ENCODE data around the gene PPFIA3.
"Not testable (repeated sequence)": the region's sequence is repeated elsewhere in the genome, so short reads cannot be mapped to it uniquely, and the experiment has no call there.

Gene PPFIA3

DNA sequence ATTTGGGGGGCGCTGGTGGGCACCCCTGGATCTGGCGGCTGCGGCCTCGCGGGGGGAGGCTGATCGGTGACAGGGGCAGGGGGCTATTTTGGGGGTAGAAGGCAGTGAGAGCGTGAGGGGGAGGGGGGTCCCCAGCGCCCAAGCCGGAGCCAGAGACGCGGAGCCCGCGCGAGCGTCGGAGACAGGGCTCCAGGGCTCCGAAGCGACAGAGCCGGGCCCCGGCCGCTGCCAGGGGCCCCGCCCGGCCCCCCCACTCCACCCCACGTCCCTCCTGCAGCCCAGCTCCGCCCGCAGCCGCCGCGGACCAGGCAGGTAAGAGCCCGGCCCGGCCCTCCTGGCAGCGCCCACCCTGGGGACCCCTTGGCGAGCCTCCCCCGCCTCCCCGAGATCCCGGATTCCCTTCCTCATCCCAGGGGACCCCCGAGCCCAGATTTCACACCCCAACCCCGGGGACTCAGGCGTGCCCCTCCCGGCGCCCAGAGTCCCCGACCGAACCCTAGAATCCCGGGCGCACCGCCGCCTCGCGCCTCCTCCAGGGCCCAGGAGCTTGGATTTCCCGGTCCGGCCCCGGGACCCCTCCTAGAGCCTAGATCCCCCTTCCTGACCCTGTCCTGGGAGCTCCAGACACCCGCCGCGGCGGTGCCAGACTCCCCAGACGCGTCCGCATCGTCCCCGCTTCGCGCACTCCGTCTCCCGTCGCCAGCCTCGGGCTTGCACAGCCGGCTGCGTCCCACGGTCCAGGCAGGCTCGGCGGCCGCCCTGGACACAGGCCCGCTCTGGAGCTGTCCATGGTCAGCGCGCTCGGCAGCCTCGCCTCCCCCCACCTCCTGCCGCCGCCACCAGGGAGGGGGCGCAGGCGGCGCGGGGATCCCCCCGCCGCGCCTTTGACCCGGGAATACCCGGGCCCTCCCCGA is at the start of gene PPFIA3:
Gene PPFIA3, plus strand, starts transcription at position 134 of the 914 bp plus-strand sequence. CDS start 8,330 bp downstream, outside the sequence.
- in situ Hi-C loops (cut with MboI; ENCODE audit: low pct_unique_long_range_greater_than_20kb, low sequenced_read_pairs, unreplicated experiment), result no loop called here
- DNase-seq (ENCODE audit: low spot score), result peak; percentile 56
- TF ChIP-seq, protein P1, sequence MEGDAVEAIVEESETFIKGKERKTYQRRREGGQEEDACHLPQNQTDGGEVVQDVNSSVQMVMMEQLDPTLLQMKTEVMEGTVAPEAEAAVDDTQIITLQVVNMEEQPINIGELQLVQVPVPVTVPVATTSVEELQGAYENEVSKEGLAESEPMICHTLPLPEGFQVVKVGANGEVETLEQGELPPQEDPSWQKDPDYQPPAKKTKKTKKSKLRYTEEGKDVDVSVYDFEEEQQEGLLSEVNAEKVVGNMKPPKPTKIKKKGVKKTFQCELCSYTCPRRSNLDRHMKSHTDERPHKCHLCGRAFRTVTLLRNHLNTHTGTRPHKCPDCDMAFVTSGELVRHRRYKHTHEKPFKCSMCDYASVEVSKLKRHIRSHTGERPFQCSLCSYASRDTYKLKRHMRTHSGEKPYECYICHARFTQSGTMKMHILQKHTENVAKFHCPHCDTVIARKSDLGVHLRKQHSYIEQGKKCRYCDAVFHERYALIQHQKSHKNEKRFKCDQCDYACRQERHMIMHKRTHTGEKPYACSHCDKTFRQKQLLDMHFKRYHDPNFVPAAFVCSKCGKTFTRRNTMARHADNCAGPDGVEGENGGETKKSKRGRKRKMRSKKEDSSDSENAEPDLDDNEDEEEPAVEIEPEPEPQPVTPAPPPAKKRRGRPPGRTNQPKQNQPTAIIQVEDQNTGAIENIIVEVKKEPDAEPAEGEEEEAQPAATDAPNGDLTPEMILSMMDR (IDR thresholded peaks at IDR 0.05; ENCODE audit: extremely low read depth, insufficient read depth, missing control alignments), result no peak

DNA sequence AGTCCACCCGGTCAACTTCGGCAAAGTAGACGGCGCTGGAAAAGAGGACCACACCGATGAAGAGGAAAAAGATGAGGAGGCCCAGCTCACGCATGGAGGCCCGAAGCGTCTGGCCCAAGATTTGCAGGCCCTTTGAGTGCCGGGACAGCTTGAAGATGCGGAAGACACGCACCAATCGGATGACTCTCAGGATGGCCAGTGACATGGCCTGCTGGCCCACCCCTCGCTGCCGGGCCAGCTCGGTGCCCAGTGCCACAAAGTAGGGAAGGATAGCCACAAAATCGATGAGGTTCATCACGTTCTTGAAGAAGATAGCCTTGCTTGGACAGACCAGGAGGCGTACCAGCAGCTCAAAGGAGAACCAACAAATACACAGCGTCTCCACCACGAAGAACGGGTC is 48.9 kb upstream of the PPFIA3 start:
- TF ChIP-seq, protein P1 (IDR thresholded peaks at IDR 0.05; ENCODE audit: extremely low read depth, insufficient read depth, missing control alignments), result no peak
- DNase-seq (ENCODE audit: low spot score), result no peak
- in situ Hi-C loops (cut with MboI; ENCODE audit: low pct_unique_long_range_greater_than_20kb, low sequenced_read_pairs, unreplicated experiment), result no loop called here

DNA sequence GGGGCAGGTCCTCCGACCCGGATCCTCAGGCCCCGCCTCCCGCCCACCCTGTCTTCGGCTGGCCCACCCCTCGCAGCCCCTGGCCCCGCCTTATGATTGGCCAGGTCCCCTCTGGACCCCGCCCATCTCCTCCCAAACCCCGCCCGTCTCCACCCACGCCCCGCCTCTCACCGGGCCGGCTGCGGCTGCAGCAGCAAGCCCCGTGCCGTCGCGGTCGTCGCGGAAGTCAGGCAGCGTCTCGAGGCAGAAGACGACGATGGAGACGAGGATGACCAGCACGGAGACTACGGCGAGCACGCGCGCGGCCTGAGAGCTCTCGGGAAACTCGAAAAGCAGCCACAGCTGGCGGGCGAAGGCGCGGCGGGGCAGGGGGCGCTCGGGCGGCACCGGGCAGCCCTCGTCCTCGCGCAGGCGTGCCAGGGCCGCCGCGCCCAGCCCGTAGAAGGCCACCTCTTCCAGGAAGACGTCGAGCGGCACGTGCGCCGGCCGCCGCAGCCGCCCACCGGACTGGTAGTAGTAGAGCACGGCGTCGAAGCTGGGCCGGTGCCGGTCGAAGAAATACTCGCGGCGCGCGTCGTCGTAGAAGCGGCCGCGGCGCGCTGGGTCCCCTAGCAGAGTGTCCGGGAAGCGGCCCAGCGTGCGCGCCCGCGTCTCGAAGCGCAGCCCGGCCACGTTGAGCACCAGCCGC is 47.3 kb upstream of the PPFIA3 start:
- in situ Hi-C loops (cut with MboI; ENCODE audit: low pct_unique_long_range_greater_than_20kb, low sequenced_read_pairs, unreplicated experiment), result no loop called here
- peak; percentile 37 for DNase-seq (ENCODE audit: low spot score)
- TF ChIP-seq, protein P1 (IDR thresholded peaks at IDR 0.05; ENCODE audit: extremely low read depth, insufficient read depth, missing control alignments), result no peak

- peak; percentile 28 for DNase-seq (ENCODE audit: low spot score)
- in situ Hi-C loops (cut with MboI; ENCODE audit: low pct_unique_long_range_greater_than_20kb, low sequenced_read_pairs, unreplicated experiment), result no loop called here
- TF ChIP-seq, protein P1 (IDR thresholded peaks at IDR 0.05; ENCODE audit: extremely low read depth, insufficient read depth, missing control alignments), result peak; percentile 6
Measured at GRCh38 chr19:49073514-49074378, 45.6 kb upstream of the PPFIA3 start.

DNA sequence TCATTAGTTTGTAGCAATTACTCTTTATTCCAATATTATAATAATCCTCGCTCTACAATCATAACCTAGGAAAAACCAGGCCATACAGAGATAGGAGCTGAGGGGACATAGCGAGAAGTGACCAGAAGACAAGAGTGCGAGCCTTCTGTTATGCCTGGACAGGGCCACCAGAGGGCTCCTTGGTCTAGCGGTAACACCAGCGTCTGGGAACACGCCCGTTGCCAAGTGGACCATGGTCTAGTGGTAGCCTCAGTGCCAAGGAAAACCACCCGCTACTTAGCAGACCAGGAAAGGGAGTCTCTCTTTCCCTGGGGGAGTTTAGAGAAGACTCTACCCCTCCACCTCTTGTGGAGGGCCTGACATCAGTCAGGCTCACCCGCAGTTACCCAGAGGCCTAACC is 44.5 kb upstream of the PPFIA3 start:
- in situ Hi-C loops (cut with MboI; ENCODE audit: low pct_unique_long_range_greater_than_20kb, low sequenced_read_pairs, unreplicated experiment); DNase-seq (ENCODE audit: low spot score): not testable (repeated sequence)
- TF ChIP-seq, protein P1 (IDR thresholded peaks at IDR 0.05; ENCODE audit: extremely low read depth, insufficient read depth, missing control alignments), result peak; percentile 62

DNA sequence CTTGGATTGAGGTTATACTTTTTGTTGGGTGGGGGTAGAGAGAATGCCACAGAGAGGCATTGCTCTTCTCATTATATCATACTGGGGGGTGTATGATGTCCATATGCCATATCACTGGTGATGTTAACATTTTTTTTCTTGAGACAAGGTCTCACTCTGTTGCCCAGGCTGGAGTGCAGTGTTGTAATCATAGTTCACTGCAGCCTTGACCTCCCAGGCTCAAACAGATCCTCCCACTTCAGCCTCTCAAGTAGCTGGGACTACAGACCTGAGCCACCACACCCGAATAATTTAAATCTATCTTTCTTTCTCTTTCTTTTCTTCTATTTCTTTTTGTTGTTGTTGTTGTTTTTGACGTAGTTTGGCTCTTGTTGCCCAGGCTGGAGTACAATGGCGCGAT is 39.0 kb upstream of the PPFIA3 start:
- TF ChIP-seq, protein P1 (IDR thresholded peaks at IDR 0.05; ENCODE audit: extremely low read depth, insufficient read depth, missing control alignments), result no peak
- DNase-seq (ENCODE audit: low spot score), result no peak
- in situ Hi-C loops (cut with MboI; ENCODE audit: low pct_unique_long_range_greater_than_20kb, low sequenced_read_pairs, unreplicated experiment), result no loop called here

All from GM13977 (cell line).